ENCODE measurements around the gene WNT11. TPM values are rescaled to one million over a fixed set of nuclear protein-coding genes. Genes with fewer than 3 reads are reported as not detected.

Gene WNT11
- not detected in 2 replicates for total RNA-seq

DNA sequence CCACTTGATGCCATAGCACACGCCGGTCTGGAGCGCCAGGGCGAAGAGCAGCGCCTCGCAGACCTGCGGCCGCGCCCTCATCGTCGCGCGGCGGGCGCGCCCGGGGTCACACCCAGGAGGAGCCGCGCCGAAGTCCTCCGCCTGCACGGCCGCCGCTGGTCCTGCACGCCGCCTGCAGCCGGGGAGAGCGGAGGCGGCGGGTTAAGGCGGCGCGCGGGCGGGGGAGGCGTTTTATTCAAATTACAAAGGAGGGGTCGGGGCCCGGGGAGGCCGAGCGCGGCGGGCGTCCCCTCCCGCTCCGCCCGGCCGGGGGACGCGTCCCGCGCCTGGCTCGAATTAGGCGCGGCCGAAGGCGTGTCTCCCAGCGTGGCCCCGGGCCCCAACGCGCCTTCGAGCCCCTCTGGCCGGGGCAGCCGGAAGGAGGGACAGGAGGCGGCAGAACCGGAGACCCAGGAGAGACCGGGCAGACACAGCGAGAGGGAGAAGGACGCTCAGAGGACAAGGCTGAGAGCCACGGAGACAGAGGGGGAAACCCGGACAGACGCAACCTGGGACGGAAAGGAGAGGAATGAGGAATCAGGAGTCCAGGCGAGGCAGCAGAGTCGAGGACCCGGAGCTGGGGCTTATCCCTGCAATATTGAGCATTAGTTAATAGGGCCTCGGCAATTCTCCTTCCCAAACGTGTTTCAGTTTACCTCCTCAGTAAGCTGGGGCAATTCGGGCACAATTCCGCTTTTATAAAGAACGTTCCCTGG, at the start of gene WNT11:
TSS of gene WNT11 (minus strand) at position 176 of the 755 bp plus-strand sequence. CDS start at position 81, 95 bp downstream.
- no peak for DNase-seq (ENCODE audit: extremely low read depth, low read depth, low spot score)

DNA sequence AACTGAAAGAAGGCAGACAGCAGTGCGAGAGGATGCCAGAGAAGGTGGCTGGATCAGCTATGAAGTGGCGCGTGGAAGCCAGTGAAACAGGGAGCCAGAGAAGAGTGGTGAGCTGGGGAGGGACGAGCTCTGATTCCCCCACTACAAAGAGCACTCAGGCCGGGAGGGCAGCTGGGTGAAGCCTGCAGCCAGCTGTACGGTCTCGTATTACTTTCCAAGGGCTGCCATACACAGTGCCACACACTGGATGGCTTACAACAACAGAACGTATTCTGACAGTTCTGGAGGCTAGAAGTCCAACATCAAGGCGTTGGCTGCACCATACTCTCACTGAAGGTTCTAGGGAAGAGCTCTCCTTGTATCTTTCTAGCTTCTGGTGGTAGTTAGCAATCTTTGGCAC, 47.1 kb upstream of the WNT11 start:
- DNase-seq (ENCODE audit: extremely low read depth, low read depth, low spot score), result no peak

DNA sequence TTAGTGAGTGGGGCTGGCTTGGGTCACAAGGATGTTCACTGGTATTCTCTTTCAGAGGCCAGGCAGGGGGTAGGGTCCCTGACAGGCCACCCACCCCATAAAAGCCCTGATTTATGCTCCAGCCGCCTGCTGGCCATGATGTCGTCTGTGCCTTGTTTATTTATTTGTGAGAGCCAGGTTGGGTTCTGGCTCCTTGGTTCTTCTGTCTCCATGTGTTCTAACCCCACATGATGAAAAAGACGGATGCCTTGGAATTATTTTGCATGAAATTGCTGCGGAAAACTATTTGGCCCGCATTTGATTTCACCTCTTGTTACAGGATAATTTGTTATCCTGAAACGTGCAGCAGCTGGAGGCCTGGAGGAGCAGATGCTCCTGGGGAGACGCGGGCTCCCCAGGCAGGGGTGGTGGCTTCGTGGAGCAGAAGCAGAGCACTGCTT, 46.3 kb upstream of the WNT11 start:
- no peak for DNase-seq (ENCODE audit: extremely low read depth, low read depth, low spot score)

DNA sequence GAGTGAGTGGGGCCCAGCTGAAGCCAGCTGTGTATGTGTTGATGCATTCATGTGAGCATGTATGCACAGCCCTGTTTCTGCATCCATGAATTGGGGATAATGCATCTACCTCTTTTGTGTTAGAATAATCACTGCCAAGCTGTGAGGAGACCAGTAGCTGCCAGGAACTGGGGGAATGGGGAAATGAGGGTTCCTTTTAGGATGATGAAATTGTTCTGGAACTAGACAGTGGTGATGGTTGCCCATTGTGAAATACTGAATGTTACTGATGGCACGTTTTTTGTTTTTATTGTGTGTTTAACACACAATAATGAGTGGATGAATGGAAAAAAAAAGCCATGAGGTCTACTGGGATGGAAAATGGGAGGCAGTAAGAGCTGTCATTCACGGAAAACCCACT, 45.3 kb upstream of the WNT11 start:
- DNase-seq (ENCODE audit: extremely low read depth, low read depth, low spot score), result no peak

DNA sequence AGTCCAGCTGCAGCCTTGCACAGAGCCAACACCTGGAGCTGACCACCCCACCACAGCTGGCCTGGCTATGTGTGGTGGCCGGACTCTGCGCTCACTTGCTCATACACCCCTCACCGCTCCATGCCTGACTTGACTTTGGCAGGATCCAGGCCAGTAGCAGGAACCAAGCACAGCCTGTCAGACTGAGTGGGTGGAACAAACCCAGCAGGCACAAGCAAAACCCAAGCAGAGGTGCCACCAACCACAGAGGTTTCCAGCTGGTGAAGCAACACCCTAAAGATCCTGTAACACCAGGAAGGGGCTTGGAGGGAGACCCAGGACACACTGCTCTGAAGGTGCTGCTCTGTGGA, 44.9 kb upstream of the WNT11 start:
- no peak for DNase-seq (ENCODE audit: extremely low read depth, low read depth, low spot score)

DNA sequence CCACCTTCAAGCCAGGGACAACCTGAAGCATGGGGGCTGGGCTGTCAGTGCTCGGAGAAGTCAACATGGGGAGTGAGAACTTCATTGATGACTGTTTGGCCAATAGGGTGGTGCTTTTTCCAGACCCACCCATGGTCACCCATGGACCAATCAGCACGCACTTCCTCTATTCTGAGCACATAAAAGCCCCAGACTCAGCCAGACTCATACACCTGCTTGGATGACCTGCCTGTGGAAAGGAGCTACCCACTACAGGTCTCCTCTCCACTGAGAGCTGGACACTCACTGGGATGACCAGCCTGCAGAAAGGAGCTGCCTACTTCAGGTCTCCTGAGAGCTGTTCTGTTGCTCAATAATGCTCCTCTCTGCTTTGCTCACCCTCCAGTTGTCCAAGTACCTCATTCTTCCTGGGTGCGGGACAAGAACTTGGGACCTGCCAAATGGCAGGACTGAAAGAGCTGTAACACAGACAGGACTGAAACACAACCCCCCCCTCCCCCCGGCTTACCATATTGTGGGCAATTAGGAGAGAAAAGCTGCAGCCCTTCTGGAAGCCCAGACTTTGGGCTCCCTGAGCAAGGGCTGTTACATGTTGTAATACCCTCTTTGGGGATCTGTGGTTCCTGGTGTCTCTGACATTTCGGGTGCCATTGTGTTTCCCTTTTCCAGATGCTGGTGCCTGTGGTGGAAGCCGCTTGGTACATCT, 44.4 kb upstream of the WNT11 start:
- DNase-seq (ENCODE audit: extremely low read depth, low read depth, low spot score), result no peak

DNA sequence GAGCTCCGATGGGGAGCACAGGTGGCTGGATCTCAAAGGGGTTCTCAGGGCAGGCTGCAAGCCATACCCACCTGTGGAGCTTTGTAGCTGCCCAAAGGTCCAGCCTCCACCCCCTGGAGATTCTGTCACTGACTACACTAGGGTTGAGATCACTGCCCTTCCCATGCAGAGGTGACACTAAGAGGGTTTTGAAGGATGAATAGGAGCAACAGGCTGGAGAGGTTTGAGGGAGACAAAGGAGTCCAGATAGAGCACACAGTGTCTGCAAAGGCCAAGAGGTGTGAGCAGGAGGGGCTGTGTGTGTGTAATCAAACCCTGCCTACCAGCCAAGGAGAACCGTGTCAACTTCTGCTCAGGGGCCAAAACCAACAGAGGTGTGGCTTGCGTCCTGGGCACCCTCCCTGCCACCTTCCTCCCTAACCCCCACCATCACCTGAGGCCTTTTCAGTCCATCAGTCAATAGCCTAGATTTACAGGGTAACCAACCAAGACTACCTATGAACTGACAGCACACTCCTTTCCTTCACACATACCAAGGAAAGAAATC, 43.0 kb upstream of the WNT11 start:
- DNase-seq (ENCODE audit: extremely low read depth, low read depth, low spot score), result no peak

DNA sequence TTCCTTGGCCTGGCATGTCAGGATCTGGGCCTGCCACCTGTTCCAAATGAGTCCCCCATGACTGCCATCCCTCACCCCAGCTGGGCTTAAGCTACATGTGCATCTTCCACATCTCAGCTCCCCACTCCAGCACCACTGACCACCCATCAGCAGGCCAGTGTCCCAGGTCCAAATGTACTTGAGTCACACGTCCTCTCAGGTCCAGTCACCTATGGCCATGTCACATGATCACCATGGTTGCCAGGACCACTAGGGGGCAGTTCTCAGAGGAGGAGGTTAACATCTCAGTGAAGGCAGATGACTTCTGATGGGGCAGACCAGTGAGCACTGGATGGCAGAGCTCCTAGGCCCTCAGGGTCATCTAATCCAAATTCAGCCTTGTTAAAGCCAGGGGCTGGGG, 41.9 kb upstream of the WNT11 start:
- DNase-seq (ENCODE audit: extremely low read depth, low read depth, low spot score), result no peak

DNA sequence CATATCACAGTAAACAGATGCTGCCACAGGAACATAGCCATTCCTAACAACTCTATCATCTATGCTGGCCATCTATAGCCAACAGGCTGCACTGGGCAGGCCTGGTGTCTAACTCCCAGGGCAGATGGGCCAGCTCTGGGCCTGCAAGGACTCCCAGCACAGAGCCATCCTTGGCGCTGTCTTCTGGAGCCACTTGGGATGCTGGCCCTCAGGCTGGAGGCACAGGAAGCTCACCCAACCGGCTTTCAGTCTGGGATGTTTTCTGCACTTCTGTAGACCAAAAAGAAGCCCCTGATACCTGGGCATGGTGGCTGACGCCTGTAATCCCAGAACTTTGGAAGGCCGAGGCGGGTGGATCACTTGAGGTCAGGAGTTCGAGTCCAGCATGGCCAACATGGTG, 40.8 kb upstream of the WNT11 start:
- no peak for DNase-seq (ENCODE audit: extremely low read depth, low read depth, low spot score)

DNA sequence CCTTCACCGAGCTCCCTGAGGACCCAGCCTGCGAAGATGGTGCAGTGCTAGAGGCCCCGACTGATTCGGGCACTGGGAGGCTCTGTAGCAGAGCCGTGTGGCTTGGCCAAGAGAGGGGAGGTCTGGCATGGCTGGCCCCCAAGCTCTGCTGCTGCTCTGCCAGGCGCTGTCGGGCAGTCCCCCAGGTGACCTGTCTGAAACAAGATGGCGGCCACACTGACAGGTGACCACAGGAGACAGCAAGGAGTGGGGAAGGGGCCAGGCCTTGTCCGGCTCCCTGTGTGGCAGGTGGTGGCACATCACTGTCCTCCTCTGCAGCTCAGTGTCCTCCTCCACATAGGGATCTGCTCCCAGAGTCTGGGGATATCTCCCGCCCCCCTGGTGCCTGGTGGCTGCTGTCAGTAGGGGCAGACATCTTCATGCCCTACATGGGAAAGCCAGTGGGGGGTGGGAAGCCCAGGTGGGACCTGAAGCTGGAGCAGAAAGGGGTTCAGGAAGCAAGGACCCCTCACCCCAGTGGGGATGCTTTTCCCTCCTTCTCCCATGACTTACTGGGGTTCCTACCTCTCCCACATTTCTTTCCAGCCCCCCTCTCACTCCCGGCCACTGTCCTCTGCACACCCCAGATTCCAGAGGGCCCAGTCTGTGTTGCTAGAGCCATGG, 40.1 kb upstream of the WNT11 start:
- no peak for DNase-seq (ENCODE audit: extremely low read depth, low read depth, low spot score)

DNA sequence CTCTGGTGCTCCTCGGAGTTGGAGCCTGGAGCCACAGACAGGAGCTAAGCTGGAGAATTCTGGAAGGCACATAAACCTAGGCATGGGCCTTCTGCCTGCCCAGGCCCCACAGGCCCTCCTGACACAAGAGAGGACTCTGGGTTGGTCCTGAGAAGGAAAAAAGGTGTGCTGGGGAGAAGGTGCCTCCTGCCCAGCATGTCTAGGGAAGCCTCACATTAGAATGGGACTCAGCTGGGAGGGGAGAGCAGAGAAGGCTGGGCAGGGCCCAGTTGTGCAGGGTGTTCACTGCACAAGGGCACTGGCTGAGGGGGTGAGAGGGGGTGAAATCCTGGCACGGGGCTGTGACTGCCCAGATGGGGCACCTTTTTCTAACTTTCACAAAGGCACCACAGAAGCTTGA, 39.4 kb upstream of the WNT11 start:
- DNase-seq (ENCODE audit: extremely low read depth, low read depth, low spot score), result no peak

DNA sequence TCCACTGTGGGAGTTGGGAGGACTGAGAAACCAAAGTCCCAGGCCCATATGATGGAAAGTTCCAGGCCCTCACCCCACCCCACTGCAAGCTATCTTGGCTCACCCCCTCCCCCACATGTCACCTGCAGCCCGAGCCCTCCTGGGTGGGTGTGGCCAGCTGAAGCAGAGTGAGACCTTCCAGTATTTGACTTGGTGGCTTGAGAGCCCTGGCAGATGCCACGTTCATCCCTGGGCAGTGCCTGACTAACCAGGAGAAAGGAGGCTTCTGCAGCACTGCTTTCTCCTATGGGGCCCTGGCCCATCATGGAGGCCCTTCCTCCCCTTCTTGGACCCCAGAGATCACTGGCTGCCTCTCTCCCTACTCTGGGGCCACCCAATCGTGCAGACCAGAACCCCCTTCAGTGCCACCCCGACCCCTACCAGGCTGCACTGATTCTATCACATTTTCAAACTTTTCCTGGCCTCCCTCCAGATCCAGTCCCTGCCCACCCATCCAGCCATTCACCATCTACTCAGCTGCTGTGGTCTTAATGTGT, 38.1 kb upstream of the WNT11 start:
- DNase-seq (ENCODE audit: extremely low read depth, low read depth, low spot score), result no peak

DNA sequence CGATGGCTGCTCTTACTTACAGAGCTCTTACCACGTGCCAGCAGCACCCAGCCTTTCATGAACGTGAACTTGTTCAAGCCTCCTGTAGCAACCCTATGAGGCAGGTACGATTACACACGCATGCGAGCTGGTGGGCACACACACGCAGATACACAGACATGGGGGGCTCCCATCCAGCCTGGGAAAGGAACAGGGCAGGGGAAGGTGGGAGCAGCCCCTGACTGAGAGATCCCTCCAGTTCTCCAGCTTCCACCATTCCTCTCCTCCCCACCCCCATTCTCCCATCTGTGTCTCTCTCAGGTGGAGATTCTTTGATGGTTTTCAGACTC, 37.6 kb upstream of the WNT11 start:
- no peak for DNase-seq (ENCODE audit: extremely low read depth, low read depth, low spot score)

DNA sequence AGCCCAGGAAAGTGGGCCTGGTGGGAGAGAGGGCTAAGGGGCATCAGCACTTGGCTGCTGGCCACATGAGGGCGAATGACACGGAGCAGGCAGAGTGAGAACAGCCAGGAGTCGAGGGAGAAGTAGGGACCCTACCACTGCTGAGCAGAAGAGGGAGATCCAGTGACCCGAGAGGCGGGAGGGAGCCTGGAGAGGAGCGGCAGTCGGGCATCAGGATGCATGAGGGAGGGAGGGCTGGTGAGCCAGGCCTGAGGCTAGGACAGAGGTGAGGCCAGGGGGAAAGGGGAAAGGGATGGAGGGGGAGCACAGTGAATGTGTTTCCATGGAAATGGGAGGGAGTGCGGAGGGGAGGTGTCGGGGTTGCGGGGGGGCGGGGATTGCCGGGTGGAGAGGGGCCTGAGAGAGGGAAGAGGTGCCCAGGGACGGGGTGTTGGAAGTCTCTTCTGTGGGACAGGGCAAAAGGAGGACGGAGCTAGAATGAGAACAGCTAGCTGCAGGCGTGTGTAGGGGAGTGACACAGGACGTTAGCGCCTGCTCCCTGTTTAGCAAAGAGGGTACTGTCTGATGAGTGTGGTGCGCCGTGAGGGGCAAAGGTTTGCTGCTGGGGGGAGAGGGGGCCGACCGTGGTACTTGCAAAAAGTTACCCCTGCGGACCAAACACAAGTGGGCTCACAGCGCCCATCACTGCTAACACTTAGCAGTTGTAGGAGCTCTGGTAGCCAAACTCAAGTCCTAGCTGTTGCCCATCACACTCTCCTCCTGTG, 37.1 kb upstream of the WNT11 start:
- no peak for DNase-seq (ENCODE audit: extremely low read depth, low read depth, low spot score)

DNA sequence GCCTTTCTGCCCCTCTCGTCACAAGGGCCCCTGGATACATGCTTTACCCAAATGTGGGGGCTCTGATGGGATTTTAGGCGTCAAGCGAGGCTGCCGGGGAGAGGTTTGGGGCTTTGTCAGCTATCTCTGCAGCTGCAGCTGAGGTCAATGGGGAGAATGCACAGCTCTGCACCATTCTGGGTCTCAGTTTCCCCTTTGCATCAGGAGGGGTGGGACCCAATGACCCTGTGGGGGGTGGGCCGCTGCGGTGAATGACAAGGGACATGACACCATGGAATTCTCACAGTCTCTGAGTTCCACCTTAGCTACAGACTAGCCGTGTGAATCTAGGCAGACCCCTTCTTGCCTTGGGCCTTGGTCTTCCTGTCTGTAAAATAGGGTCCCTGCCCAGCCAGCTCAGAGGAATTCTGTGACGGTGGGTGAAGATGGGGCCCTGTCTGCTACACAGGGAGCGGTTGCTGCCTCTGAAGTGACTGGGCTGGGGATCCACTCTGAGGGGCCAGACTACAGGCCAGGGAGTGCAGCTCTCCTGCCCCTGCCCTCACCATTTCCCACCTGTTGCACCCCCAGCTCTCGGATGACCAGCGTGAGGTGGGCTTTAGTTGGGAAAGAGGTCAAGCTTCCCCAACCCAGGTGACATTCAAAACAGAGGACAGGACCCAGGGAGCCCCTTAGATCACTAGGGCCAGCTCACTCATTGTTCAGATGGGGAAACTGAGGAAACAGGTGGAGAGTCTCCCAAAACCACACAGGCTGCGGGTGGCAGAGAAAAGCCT, 35.9 kb upstream of the WNT11 start:
- DNase-seq (ENCODE audit: extremely low read depth, low read depth, low spot score), result no peak

DNA sequence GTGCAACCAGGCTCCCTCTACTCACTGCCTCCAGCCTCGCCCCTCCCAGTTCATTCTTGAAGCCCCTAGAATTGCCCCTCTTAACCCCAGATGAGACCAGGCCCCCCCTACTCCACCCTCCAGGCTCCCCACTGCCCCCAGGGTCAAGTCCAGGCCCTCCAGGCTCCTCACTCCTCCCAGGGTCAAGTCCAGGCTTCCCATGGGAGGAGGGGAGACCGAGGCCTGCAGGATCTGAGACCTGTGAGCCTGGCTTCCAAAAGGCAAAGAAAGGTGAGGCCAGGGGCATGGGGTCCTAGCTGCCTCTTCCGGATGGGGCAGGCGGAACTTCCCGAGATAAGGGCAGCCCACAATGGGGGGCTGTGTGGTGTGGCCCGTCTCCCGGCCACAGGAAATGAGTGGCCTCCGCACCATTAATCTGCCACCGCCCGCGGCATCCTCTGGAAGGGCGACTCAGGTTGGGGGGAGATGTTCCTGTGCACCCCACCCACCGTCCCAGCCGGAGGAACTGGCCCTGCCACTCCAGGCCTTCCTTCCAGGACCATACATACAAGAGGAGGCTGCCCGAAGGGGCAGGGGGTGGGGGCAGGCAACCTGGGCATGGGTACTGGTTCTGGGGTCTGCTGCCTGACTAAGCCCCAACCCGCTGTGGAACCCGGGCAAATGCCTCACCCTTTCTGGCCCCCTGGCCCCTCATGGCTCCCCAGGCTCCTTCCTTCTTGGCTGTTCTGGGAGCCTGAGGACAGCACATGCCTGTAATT, 35.1 kb upstream of the WNT11 start:
- no peak for DNase-seq (ENCODE audit: extremely low read depth, low read depth, low spot score)

DNA sequence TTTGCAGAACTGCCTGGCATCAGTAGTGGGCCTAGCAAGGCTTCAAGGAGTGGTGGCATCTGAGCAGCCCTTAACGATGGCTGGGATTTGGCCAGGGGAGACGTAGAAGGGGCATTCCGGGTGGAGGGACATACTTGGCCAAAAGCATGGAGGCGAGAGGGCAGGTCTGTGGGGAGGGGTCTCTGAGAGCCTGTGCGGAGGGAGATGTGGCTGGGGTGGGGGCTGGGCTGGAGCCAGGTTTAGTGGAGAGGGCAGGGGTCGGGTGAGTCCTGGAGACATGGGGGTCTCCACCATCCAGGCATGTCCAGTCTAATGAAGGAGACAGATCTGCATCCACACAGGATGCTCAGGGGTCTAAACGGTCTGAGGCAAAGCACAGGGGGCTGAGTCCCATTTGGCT, 34.4 kb upstream of the WNT11 start:
- no peak for DNase-seq (ENCODE audit: extremely low read depth, low read depth, low spot score)

DNA sequence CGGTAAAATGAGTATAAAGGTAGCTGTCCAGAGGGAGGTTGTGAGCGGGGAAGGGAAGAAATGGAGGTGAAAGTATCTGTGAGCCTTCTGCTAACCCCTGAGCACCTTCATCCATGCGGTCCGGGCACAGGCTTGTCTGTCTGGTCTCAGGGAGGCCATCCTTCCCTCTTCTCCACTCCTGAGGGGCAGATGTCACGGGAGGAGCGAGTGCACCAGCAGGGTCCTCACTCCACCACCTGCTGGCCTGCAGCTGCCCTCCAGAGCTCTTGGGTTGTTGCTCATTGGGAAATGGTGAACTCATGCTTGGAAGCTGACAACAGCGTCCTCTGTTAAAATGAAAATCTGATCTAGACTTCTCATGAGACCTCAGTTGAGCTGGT, 33.8 kb upstream of the WNT11 start:
- no peak for DNase-seq (ENCODE audit: extremely low read depth, low read depth, low spot score)

DNA sequence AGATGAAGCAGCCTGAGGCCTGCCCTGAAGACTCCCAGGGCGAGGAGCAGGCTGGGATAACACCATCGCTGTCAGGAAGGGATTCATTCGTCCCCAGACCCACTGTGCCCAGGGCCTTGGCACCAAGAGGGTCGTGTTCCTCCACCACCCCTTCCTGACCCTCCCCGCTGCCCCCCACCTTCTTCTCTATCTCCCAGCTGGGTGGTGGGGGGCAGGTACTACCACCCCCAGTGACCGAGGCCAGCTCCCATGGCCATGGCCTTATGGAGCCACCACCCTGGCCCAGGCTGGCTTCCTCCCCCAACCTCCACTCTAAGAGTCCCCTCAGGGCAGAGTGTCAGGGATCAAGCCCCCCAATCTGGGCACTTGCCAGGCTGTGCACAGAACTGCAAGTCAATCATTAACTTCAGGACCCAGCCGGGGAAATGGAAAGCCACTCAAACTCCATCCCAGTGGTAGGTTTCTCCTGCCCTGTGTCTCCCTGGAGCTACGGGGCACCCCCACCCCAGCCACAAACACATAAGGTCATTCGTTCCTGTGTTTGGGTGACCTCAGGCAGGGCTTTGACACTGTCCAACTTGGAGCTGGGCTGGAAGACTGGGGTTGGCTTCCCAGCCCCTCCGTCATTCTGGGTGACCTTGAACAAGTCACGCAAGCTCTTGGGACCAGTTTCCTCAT, 33.3 kb upstream of the WNT11 start:
- no peak for DNase-seq (ENCODE audit: extremely low read depth, low read depth, low spot score)
